GM19467 (cell line): ENCODE data around the gene RASA4B.
A peak's percentile ranks its signal among the peaks of the same experiment; 100 is the strongest.
"Not testable (repeated sequence)": the region's sequence is repeated elsewhere in the genome, so short reads cannot be mapped to it uniquely, and the experiment has no call there.

Experiments
- ATAC-seq: cut with Tn5 transposase; IDR thresholded peaks from one replicate; pipeline ENCODE4 v1.9.1; 2021; ENCODE audit warnings: mild to moderate bottlenecking, moderate library complexity; ENCODE audit not compliant: unreplicated experiment

RASA4B gene

GRCh38 chr7:102512642-102513221, 4.8 kb downstream of the RASA4B start:
- ATAC-seq, result not testable (repeated sequence)

- peak; percentile 32 for ATAC-seq
Observed at GRCh38 chr7:102511860-102512522, 5.6 kb downstream of the RASA4B start.

- not testable (repeated sequence) for ATAC-seq
Observed at GRCh38 chr7:102510575-102510974, 7.0 kb downstream of the RASA4B start.

GRCh38 chr7:102507410-102508088, 10.0 kb downstream of the RASA4B start:
- not testable (repeated sequence) for ATAC-seq

- not testable (repeated sequence) for ATAC-seq
Observed at GRCh38 chr7:102505298-102506185, 12.0 kb downstream of the RASA4B start.

GRCh38 chr7:102503141-102503540, 14.4 kb downstream of the RASA4B start:
- not testable (repeated sequence) for ATAC-seq

- ATAC-seq, result not testable (repeated sequence)
Observed at GRCh38 chr7:102498321-102498720, 19.3 kb downstream of the RASA4B start.

- not testable (repeated sequence) for ATAC-seq
Observed at GRCh38 chr7:102497308-102497707, 20.3 kb downstream of the RASA4B start.

GRCh38 chr7:102496861-102497260, 20.7 kb downstream of the RASA4B start:
- ATAC-seq, result not testable (repeated sequence)

- ATAC-seq, result peak; percentile 66
Observed at GRCh38 chr7:102494473-102495149, 23.0 kb downstream of the RASA4B start.

- not testable (repeated sequence) for ATAC-seq
Observed at GRCh38 chr7:102494026-102494425, 23.6 kb downstream of the RASA4B start.

- ATAC-seq, result peak; percentile 42
Observed at GRCh38 chr7:102493220-102493935, 24.2 kb downstream of the RASA4B start.

- peak; percentile 29 for ATAC-seq
Observed at GRCh38 chr7:102490529-102491075, 27.0 kb downstream of the RASA4B start.

GRCh38 chr7:102484317-102484716, 33.3 kb downstream of the RASA4B start:
- ATAC-seq, result not testable (repeated sequence)

GRCh38 chr7:102481962-102482361, 35.6 kb downstream of the RASA4B start:
- not testable (repeated sequence) for ATAC-seq

- ATAC-seq, result not testable (repeated sequence)
Observed at GRCh38 chr7:102479982-102480637, 37.5 kb downstream of the RASA4B start.

- not testable (repeated sequence) for ATAC-seq
Observed at GRCh38 chr7:102479209-102479584, 38.4 kb downstream of the RASA4B start.

GRCh38 chr7:102478314-102479208, 39.0 kb downstream of the RASA4B start, which contains the start of gene POLR2J:
TSS of gene POLR2J (minus strand) at chr7:102478922. CDS start at chr7:102478860, 62 bp downstream.
- peak; percentile 82 for ATAC-seq
